Loucy (cell line): Measurements from ENCODE around the gene KYNU.

Source experiments
- CTCF ChIP-seq: fragments of 200-600 bp; sonication (generic); conservative IDR thresholded peaks from 2 replicates; pipeline ENCODE4 v1.5.1; 2014; ENCODE audit warnings: mild to moderate bottlenecking, antibody characterized with exemption, low read length
- EZH2phosphoT487 ChIP-seq: fragments of 200-600 bp; IDR thresholded peaks from 2 replicates; pipeline ENCODE4 v1.6.1; 2018; ENCODE audit warnings: antibody characterized with exemption, mild to moderate bottlenecking, moderate library complexity, borderline replicate concordance

GRCh38 chr2:142870526-142870925, 6.9 kb upstream of the KYNU start:
- TF ChIP-seq CTCF: no peak
- TF ChIP-seq EZH2phosphoT487: no peak
